Astrocyte (in vitro differentiated cells and primary cell): ENCODE measurements around the gene TFEB. TPM values are rescaled to one million over a fixed set of nuclear protein-coding genes. Genes with fewer than 3 reads are reported as not detected.

Experiments used
- DNase-seq: peaks from one replicate; pipeline ENCODE4 v3.0.0-alpha.2; 2010; ENCODE audit warnings: low read depth
- FAIRE-seq: peaks from 2 replicates; lab custom pipeline; 2011; peaks lifted over from hg19 to GRCh38; lab: Jason Lieb, UNC
- H2AFZ ChIP-seq: 2 replicates; pipeline ENCODE4 v1.6.0; 2012; ENCODE audit warnings: low read depth, low read length, inconsistent platforms
- H3K27ac ChIP-seq: 2 replicates; pipeline ENCODE4 v1.5.1; 2011; ENCODE audit warnings: low read depth, low read length, inconsistent platforms
- H3K27me3 ChIP-seq: 2 replicates; pipeline ENCODE4 v1.6.0; 2011; ENCODE audit warnings: low read length, inconsistent platforms; ENCODE audit not compliant: insufficient read depth
- H3K36me3 ChIP-seq: 2 replicates; pipeline ENCODE4 v1.5.1; 2011; ENCODE audit warnings: low read length, inconsistent platforms; ENCODE audit not compliant: insufficient read depth
- H3K4me1 ChIP-seq: 2 replicates; pipeline ENCODE4 v1.5.1; 2011; ENCODE audit warnings: low read length, inconsistent platforms; ENCODE audit not compliant: insufficient read depth
- H3K4me2 ChIP-seq: 2 replicates; pipeline ENCODE4 v1.6.0; 2012; ENCODE audit warnings: low read length, inconsistent platforms
- H3K4me3 ChIP-seq: 2 replicates; pipeline ENCODE4 v1.5.1; 2011; ENCODE audit warnings: low read depth, mild to moderate bottlenecking, low read length, inconsistent platforms; ENCODE audit not compliant: insufficient read depth
- H3K79me2 ChIP-seq: 2 replicates; pipeline ENCODE4 v1.6.0; 2012; ENCODE audit warnings: mild to moderate bottlenecking, low read length, inconsistent platforms; ENCODE audit not compliant: insufficient read depth
- H3K9ac ChIP-seq: 2 replicates; pipeline ENCODE4 v1.6.0; 2012; ENCODE audit warnings: mild to moderate bottlenecking, low read length, inconsistent platforms
- H3K9me3 ChIP-seq: 2 replicates; pipeline ENCODE4 v1.5.1; 2012; ENCODE audit warnings: low read depth, mild to moderate bottlenecking, low read length, inconsistent platforms; ENCODE audit not compliant: insufficient read depth
- H4K20me1 ChIP-seq: 2 replicates; pipeline ENCODE4 v1.6.0; 2012; ENCODE audit warnings: low read length, inconsistent platforms; ENCODE audit not compliant: insufficient read depth
- H3K27ac Mint-ChIP-seq: one replicate; pipeline ENCODE4 v1.8.0; 2021; ENCODE audit warnings: mild to moderate bottlenecking, mixed read lengths; ENCODE audit not compliant: unreplicated experiment
- H3K27me3 Mint-ChIP-seq: one replicate; pipeline ENCODE4 v1.8.0; 2021; ENCODE audit warnings: low read depth, mixed read lengths; ENCODE audit not compliant: unreplicated experiment
- H3K36me3 Mint-ChIP-seq: one replicate; pipeline ENCODE4 v1.8.0; 2021; ENCODE audit warnings: low read depth, mixed read lengths; ENCODE audit not compliant: unreplicated experiment
- H3K4me1 Mint-ChIP-seq: one replicate; pipeline ENCODE4 v1.8.0; 2021; ENCODE audit warnings: low read depth, mixed read lengths; ENCODE audit not compliant: unreplicated experiment
- H3K4me3 Mint-ChIP-seq: one replicate; pipeline ENCODE4 v1.8.0; 2021; ENCODE audit warnings: mild to moderate bottlenecking, moderate library complexity, mixed read lengths; ENCODE audit not compliant: unreplicated experiment
- H3K9me3 Mint-ChIP-seq: one replicate; pipeline ENCODE4 v1.8.0; 2021; ENCODE audit warnings: mild to moderate bottlenecking, mixed read lengths; ENCODE audit not compliant: unreplicated experiment
- CTCF ChIP-seq: IDR thresholded peaks from 2 replicates; pipeline ENCODE4 v1.5.1; 2011; ENCODE audit warnings: low read depth, mild to moderate bottlenecking, inconsistent platforms, low read length, moderate library complexity; ENCODE audit not compliant: insufficient read depth
- EZH2 ChIP-seq: IDR thresholded peaks from 2 replicates; pipeline ENCODE4 v1.6.1; 2012; ENCODE audit warnings: mild to moderate bottlenecking, low read length, inconsistent platforms; ENCODE audit not compliant: insufficient read depth
- total RNA-seq: library from RNA; stranded (reverse); gene quantifications from 2 replicates; pipeline ENCODE4 v1.2.1, GENCODE V29; 2021

The TFEB gene
- total RNA-seq, 1 donor from 2014 or later = 4.7 TPM

- no peak overlapping the region for H3K27ac Mint-ChIP-seq
- H3K27me3 Mint-ChIP-seq = peaks cover 18% of the 10 kb centered on the region
- no peaks in the 10 kb centered on the region for H3K9me3 ChIP-seq
Observed at GRCh38 chr6:41741625-41742490, 6.5 kb upstream of the TFEB start.

GRCh38 chr6:41740366-41741162 is 5.2 kb upstream of the TFEB start:
- DNase-seq = no peak

More at GRCh38 chr6:41741625-41742490, 6.5 kb upstream of the TFEB start:
- Mint-ChIP-seq H3K4me1 (peaks cover 7% of the 10 kb centered on the region), H3K4me3 (no peak overlapping the region), H3K36me3 (no peaks in the 10 kb centered on the region), H3K9me3 (peaks cover 4% of the 10 kb centered on the region)
- Histone ChIP-seq H2AFZ (no peak overlapping the region), H3K79me2 (no peaks in the 10 kb centered on the region), H3K27me3 (peaks cover 2% of the 10 kb centered on the region), H3K4me1 (peaks cover 3% of the 10 kb centered on the region), H4K20me1 (no peaks in the 10 kb centered on the region), H3K27ac (no peak overlapping the region), H3K36me3 (no peaks in the 10 kb centered on the region), H3K4me3 (no peak overlapping the region), H3K4me2 (no peak overlapping the region), H3K9ac (no peak overlapping the region)
- no peak for TF ChIP-seq EZH2
- no peak for TF ChIP-seq CTCF
- DNase-seq = no peak
- no peak for FAIRE-seq

More at GRCh38 chr6:41740366-41741162, 5.2 kb upstream of the TFEB start:
- FAIRE-seq = no peak
- H3K27me3 Mint-ChIP-seq = peaks cover 18% of the 10 kb centered on the region
- peaks cover 4% of the 10 kb centered on the region for H3K9me3 Mint-ChIP-seq
- H3K27ac Mint-ChIP-seq = no peak overlapping the region
- peaks cover 7% of the 10 kb centered on the region for H3K4me1 Mint-ChIP-seq
- Histone ChIP-seq H3K4me2 (no peak overlapping the region), H3K4me1 (peaks cover 8% of the 10 kb centered on the region), H3K9ac (no peak overlapping the region), H4K20me1 (no peaks in the 10 kb centered on the region), H3K4me3 (no peak overlapping the region), H3K27ac (no peak overlapping the region), H3K79me2 (no peaks in the 10 kb centered on the region), H2AFZ (no peak overlapping the region), H3K9me3 (no peaks in the 10 kb centered on the region), H3K36me3 (no peaks in the 10 kb centered on the region), H3K27me3 (no peaks in the 10 kb centered on the region)
- H3K4me3 Mint-ChIP-seq = no peak overlapping the region
- TF ChIP-seq EZH2 = no peak
- no peak for TF ChIP-seq CTCF
- no peaks in the 10 kb centered on the region for H3K36me3 Mint-ChIP-seq
